RWPE1 (cell line): ENCODE measurements around the gene LIPC.
"Not testable (repeated sequence)": the region's sequence is repeated elsewhere in the genome, so short reads cannot be mapped to it uniquely, and the experiment has no call there.

Experiments
- CTCF ChIA-PET: fragments of 350-600 bp; sonication (Branson Sonifier 250); formaldehyde crosslinking; extraction: SDS; loops from one replicate; lab custom pipeline; 2021; lab: Yijun Ruan, JAX
- POLR2A ChIA-PET: fragments of 400-600 bp; formaldehyde crosslinking; extraction: SDS; loops from one replicate; lab custom pipeline; 2020; ENCODE audit warnings: antibody characterized with exemption; ENCODE audit not compliant: low non-redundant PET; lab: Yijun Ruan, JAX
- DNase-seq: peaks from one replicate; pipeline ENCODE4 v3.0.0; 2012; ENCODE audit warnings: low spot score
- H3K27ac ChIP-seq: fragments of 450-650 bp; 2 replicates; pipeline ENCODE4 v1.5.1; 2017
- TF ChIP-seq, protein P1 (sequence below): fragments of 450-650 bp; conservative IDR thresholded peaks from 2 replicates; pipeline ENCODE4 v1.5.1; 2017; ENCODE audit warnings: low read depth, mild to moderate bottlenecking

The LIPC gene

DNA sequence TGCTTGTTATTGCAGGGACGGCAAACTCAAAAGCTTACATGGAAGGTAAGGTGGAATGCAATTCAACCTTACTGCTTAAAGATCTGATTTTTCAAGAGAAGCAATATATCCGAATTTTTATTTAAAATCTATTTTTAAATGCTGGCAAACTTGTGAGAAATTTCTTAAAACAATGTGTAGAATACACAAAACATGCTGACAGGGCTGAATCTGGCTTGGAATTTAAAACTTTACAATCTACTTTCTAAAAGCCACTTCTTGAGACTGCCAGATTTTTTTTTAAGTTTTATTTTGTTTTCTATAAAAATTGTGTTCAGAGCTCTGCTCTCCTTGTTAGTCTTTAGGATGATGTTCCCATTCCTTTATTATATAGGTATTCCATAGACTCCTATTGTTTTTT, 171.0 kb downstream of the LIPC start:
- DNase-seq = no peak
- ChIA-PET POLR2A (no interaction called here), CTCF (no interaction called here)
- H3K27ac ChIP-seq = no peak overlapping the region
- TF ChIP-seq, protein P1, sequence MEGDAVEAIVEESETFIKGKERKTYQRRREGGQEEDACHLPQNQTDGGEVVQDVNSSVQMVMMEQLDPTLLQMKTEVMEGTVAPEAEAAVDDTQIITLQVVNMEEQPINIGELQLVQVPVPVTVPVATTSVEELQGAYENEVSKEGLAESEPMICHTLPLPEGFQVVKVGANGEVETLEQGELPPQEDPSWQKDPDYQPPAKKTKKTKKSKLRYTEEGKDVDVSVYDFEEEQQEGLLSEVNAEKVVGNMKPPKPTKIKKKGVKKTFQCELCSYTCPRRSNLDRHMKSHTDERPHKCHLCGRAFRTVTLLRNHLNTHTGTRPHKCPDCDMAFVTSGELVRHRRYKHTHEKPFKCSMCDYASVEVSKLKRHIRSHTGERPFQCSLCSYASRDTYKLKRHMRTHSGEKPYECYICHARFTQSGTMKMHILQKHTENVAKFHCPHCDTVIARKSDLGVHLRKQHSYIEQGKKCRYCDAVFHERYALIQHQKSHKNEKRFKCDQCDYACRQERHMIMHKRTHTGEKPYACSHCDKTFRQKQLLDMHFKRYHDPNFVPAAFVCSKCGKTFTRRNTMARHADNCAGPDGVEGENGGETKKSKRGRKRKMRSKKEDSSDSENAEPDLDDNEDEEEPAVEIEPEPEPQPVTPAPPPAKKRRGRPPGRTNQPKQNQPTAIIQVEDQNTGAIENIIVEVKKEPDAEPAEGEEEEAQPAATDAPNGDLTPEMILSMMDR = no peak

DNA sequence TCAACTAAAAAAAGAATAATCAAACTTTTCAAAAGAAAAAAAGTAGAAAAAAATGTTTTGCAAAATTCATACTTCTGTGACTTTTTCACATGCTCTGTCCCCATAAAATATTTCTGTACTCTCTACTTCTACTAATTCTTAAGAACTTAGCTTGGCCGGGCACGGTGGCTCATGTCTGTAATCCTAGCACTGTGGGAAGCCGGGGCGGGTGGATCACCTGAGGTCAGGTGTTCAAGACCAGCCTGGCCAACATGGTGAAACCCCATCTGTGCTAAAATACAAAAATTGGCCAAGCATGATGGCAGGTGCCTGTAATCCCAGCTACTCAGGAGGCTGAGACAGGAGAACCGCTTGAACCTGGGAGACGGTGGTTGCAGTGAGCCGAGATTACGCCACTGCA, 172.1 kb downstream of the LIPC start:
- POLR2A ChIA-PET, H3K27ac ChIP-seq, DNase-seq: not testable (repeated sequence)
- CTCF ChIA-PET = interaction anchor here (0.7 kb wide), 1 partner anchor 376 kb away, joined by 3 read pairs; no protein-coding TSS in a partner anchor

DNA sequence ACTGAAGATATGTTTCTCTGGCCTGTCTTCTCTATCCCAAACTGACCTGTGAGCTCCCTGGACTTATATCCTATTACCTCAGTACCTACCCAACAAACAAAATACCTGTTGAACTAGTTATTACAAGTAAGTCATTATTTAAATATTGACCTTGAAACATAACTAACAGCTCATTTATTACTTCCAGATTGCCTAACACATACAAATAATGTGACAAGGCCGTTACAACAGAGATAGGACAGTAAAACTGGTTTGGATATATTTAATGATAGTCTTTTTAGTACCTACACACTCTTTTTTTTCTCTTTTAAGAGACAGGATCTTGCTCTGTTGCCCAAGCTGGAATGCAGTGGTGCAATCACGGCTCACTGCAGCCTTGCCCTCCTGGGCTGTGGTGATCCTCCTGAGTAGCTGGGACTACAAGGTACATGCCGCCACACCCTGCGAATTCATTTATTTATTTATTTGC, 172.7 kb downstream of the LIPC start:
- CTCF ChIA-PET = interaction anchor here (0.7 kb wide), 1 partner anchor 376 kb away, joined by 3 read pairs; no protein-coding TSS in a partner anchor
- no peak for DNase-seq
- H3K27ac ChIP-seq = no peak overlapping the region
- TF ChIP-seq, protein P1 = no peak
- POLR2A ChIA-PET = no interaction called here

DNA sequence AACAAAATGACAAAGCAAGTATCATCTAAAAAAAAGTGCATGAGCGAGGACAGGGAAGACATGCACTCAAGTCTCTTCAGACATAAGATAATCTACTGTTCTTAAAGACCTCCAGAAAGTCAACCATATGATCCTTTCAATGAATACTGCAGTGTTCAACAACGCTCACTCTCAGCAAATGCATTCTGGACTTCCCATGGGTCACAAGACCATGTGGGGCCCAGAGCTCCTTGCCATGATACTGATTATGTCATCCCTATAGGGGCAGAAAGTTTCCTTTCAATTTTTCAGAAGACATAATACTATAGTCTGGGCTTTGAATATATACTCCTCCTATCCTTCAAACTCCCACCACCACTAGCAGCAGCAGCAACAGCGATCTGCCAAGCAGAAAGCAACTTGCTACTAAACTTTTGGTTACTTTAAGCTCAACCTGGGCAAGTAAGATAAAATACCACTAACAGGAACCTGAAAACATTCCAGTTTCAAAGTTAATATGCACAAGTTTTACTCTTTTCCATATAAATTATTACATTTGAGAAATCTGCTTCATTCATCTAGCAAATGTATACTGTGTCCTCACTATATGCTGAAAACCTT, 174.2 kb downstream of the LIPC start:
- no peak overlapping the region for H3K27ac ChIP-seq
- ChIA-PET POLR2A (no interaction called here), CTCF (no interaction called here)
- TF ChIP-seq, protein P1 = no peak
- DNase-seq = no peak

DNA sequence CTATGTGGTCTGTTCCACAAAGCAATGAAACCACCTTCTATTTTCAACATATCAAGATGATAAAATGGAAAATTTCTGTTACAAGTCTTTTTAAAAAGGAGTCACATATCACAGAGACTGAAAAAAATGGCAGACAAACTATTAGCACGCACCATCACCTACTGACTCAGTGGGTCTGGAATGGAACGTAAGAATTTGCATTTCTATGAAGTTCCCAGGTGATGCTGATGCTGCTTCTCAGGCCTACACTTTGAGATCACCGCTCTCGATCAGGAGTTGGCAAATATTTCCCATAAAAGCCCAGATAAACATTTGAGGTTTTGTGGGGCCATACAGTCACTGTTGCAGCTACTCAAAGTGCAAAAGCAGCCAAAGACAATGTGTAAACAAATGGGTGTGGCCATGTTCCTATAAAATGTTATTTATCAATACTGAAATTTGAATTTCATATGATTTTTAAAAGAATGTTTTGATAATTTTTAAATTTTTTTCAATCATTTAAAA, 174.8 kb downstream of the LIPC start:
- TF ChIP-seq, protein P1 = no peak
- DNase-seq = no peak
- POLR2A ChIA-PET = no interaction called here
- CTCF ChIA-PET = no interaction called here
- H3K27ac ChIP-seq = no peak overlapping the region

DNA sequence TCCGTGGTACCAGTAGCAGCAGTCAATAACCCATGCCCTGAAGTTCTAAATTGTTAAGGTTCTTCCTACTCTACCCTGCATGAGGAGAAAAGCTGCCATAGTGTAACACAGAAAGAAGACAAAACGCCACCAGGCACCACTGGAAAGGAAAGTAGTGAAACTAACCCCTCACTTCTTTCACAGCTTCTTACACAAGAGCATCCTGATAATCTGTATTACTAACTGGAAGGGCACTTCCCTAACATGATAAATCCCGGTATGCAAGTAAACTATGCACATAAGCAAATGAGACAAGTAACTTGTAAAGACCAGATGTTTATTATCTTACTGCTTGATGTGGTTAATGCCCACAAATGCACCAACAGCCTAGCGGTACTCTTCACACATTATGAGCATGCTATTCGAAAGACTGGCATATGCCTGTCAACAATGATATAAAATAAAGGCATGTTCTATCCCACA, 176.4 kb downstream of the LIPC start:
- no peak overlapping the region for H3K27ac ChIP-seq
- POLR2A ChIA-PET = no interaction called here
- CTCF ChIA-PET = no interaction called here
- TF ChIP-seq, protein P1 = no peak
- DNase-seq = no peak

DNA sequence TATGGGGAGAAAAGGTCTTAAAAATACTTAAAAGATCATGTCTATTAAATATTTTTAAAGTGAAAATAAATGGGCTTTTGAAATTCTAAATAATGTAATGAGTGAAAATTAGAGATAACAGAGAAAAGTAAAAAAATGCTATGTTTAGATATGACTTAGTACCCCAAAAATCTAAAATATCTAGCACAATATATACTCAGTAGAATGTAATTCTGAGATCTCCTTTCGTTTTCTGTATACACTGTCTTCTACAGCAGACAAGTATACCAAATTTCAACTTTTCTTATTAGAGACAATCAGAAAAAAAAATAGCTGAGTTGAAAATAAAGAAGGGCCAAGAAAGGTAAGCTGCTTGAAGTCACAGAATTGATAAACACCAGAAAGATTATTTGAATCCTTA, 176.9 kb downstream of the LIPC start:
- ChIA-PET POLR2A (no interaction called here), CTCF (no interaction called here)
- TF ChIP-seq, protein P1 = no peak
- no peak for DNase-seq
- no peak overlapping the region for H3K27ac ChIP-seq
